Brain microvascular endothelial cell (primary cell): Measurements from ENCODE around the gene F10.

ENCODE experiments used
- DNase-seq: peaks from one replicate; pipeline ENCODE4 v3.0.0-alpha.2; 2020
- H3K27ac ChIP-seq: fragments of 250-450 bp; sonication (Bioruptor Pico); 2 replicates; pipeline ENCODE4 v1.5.1; 2020; ENCODE audit warnings: mild to moderate bottlenecking, moderate library complexity
- H3K27me3 ChIP-seq: fragments of 250-450 bp; sonication (Bioruptor Pico); replicated peaks from 2 replicates; pipeline ENCODE4 v1.5.1; 2020; ENCODE audit warnings: mild to moderate bottlenecking
- H3K36me3 ChIP-seq: fragments of 250-450 bp; sonication (Bioruptor Pico); replicated peaks from 2 replicates; pipeline ENCODE4 v1.5.1; 2020; ENCODE audit warnings: mild to moderate bottlenecking
- H3K4me3 ChIP-seq: 2 replicates; pipeline ENCODE4 v1.5.1; 2011; ENCODE audit warnings: low read depth, mild to moderate bottlenecking, control low read depth, low read length, moderate library complexity
- in situ Hi-C: cut with HindIII; loops from 2 replicates; pipeline ENCODE4 v1.10.0; 2017; ENCODE audit warnings: low sequenced_read_pairs, low pct_ligation_motif_present
- TF ChIP-seq, protein P1 (sequence below): IDR thresholded peaks from 2 replicates; pipeline ENCODE4 v1.5.1; 2011; ENCODE audit warnings: low read depth, mild to moderate bottlenecking, moderate library complexity, low read length, control low read depth, inconsistent platforms; ENCODE audit errors: missing control alignments

The F10 gene

GRCh38 chr13:113084943-113085540, 37.6 kb upstream of the F10 start:
- H3K27me3 ChIP-seq = no peaks in the 10 kb centered on the region
- in situ Hi-C loops = no loop called here
- TF ChIP-seq, protein P1, sequence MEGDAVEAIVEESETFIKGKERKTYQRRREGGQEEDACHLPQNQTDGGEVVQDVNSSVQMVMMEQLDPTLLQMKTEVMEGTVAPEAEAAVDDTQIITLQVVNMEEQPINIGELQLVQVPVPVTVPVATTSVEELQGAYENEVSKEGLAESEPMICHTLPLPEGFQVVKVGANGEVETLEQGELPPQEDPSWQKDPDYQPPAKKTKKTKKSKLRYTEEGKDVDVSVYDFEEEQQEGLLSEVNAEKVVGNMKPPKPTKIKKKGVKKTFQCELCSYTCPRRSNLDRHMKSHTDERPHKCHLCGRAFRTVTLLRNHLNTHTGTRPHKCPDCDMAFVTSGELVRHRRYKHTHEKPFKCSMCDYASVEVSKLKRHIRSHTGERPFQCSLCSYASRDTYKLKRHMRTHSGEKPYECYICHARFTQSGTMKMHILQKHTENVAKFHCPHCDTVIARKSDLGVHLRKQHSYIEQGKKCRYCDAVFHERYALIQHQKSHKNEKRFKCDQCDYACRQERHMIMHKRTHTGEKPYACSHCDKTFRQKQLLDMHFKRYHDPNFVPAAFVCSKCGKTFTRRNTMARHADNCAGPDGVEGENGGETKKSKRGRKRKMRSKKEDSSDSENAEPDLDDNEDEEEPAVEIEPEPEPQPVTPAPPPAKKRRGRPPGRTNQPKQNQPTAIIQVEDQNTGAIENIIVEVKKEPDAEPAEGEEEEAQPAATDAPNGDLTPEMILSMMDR = no peak
- H3K27ac ChIP-seq = no peak overlapping the region
- DNase-seq = no peak
- H3K4me3 ChIP-seq = no peak overlapping the region
- H3K36me3 ChIP-seq = no peaks in the 10 kb centered on the region

DNA sequence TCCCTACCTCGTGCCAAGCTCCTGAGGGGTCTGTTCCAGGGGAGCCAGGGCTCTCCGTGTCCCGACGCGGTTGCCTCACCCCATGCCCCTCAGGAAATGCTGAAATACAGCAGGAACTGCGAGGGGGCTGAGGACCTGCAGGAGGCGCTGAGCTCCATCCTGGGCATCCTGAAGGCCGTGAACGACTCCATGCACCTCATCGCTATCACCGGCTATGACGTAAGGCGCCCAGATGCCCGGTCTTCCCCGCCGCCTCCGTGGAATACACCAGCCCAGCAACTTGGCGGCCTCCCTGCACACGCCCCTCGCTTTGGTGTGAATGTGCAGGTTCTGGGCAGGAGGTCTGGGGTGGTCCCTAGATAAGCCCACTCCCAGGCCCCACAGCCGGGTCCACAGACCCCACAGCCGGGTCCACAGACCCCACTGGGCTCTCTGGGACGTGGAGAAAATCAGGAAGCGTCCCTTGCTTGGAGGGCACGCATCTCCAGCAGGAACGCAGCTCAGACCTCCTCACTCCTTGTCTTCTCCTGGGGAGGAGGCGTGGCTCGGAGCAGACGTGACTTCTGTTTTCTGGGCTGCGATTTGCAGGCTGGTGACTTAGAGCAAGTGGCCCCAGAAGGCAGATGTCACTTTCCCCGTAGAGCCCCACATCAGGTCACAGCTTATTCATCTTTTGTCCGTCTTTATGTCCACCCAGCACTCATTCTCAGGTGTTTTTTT, 36.4 kb upstream of the F10 start:
- TF ChIP-seq, protein P1 = peak; percentile 22
- Histone ChIP-seq H3K27me3 (peaks cover 4% of the 10 kb centered on the region), H3K4me3 (no peak overlapping the region), H3K27ac (no peak overlapping the region), H3K36me3 (no peaks in the 10 kb centered on the region)
- DNase-seq = no peak
- in situ Hi-C loops = no loop called here

GRCh38 chr13:113086991-113087922, 35.3 kb upstream of the F10 start:
- H3K4me3 ChIP-seq = no peak overlapping the region
- no peaks in the 10 kb centered on the region for H3K36me3 ChIP-seq
- TF ChIP-seq, protein P1 = no peak

GRCh38 chr13:113087923-113088690, 34.5 kb upstream of the F10 start:
- H3K4me3 ChIP-seq = no peak overlapping the region
- H3K27ac ChIP-seq = no peak overlapping the region
- H3K27me3 ChIP-seq = peaks cover 4% of the 10 kb centered on the region
- DNase-seq = no peak
- TF ChIP-seq, protein P1 = no peak
- in situ Hi-C loops = no loop called here
- no peaks in the 10 kb centered on the region for H3K36me3 ChIP-seq

More at GRCh38 chr13:113086991-113087922, 35.3 kb upstream of the F10 start:
- Histone ChIP-seq H3K27me3 (peaks cover 4% of the 10 kb centered on the region), H3K27ac (no peak overlapping the region)
- in situ Hi-C loops = no loop called here
- DNase-seq = no peak

DNA sequence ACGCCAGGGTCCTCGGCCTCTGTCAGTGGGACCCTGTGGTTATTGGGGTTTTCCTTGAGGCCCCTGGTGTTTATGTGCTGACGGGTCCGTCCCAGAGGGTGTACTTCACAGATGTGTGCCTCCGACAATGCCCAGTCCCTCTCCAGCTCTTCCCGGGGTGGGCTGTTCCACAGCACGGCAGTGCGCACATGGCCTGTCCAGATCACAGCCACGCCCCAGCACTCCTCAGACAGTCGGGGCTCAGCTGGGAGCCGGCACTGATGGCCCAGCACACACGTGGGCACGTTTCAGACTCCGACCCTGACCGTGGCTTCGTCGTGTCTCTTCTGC, 33.9 kb upstream of the F10 start:
- no peak overlapping the region for H3K4me3 ChIP-seq
- H3K27me3 ChIP-seq = peaks cover 4% of the 10 kb centered on the region
- no peak overlapping the region for H3K27ac ChIP-seq
- no peak for DNase-seq
- in situ Hi-C loops = no loop called here
- H3K36me3 ChIP-seq = no peaks in the 10 kb centered on the region
- TF ChIP-seq, protein P1 = no peak
